Esophagus muscularis mucosa (tissue), 3 donors: ENCODE data around the gene DHRS3.

ENCODE experiments used
- CTCF ChIP-seq, 3 experiments: fragments of 200-600 bp in 2 of 3; fragments of 450-650 bp in 1 of 3; sonication (generic) in 2 of 3; IDR thresholded peaks; one replicate each; pipeline ENCODE4 v1.5.1; 2017 to 2019; ENCODE audit warnings: antibody characterized with exemption in 3 of 3, mild to moderate bottlenecking in 2 of 3, moderate library complexity in 1 of 3
- POLR2A ChIP-seq: fragments of 450-650 bp; IDR thresholded peaks from one replicate; pipeline ENCODE4 v1.6.1; 2017; ENCODE audit warnings: antibody characterized with exemption, moderate library complexity, mild to moderate bottlenecking, low read depth
- POLR2AphosphoS5 ChIP-seq, 2 donors: sonication (generic); formaldehyde crosslinking; IDR thresholded peaks; one replicate each; pipeline ENCODE4 v1.6.1; 2017; ENCODE audit warnings: antibody characterized with exemption in 2 of 2

- TF ChIP-seq CTCF (IDR thresholded peaks at IDR 0.05) = no peak
- TF ChIP-seq POLR2AphosphoS5 (IDR thresholded peaks at IDR 0.05) = peak; percentile 79 to 92
- TF ChIP-seq POLR2A = peak; percentile 7
These were observed 21.8 kb downstream of the DHRS3 start for GRCh38 chr1:12596007-12596821.
